GM12878 (cell line): Measurements from ENCODE around the gene ARHGEF17. TPM values are rescaled to one million over a fixed set of nuclear protein-coding genes. Genes with fewer than 3 reads are reported as not detected.

Experiments used
- ATAC-seq: fragments of 200-7000 bp; cut with Tn5 transposase; 3 replicates; pipeline ENCODE4 v1.9.1; 2020; ENCODE audit warnings: mild to moderate bottlenecking, moderate library complexity
- BruUV-seq: library from RNA; stranded (reverse); fragments of 400-500 nt; replicated peaks from 2 replicates; lab custom pipeline; 2021; lab: Mats Ljungman, UMichigan
- CTCF ChIA-PET: fragments of 300-600 bp; sonication (Branson Sonifier 250); formaldehyde crosslinking; extraction: SDS; loops from one replicate; lab custom pipeline; 2021; ENCODE audit warnings: inconsistent platforms; lab: Yijun Ruan, JAX
- POLR2A ChIA-PET: fragments of 350-600 bp; formaldehyde crosslinking; extraction: SDS; loops from one replicate; lab custom pipeline; 2021; ENCODE audit warnings: inconsistent platforms; lab: Charles Lee
- RAD21 ChIA-PET: fragments of 300-600 bp; sonication (Branson Sonifier 250); formaldehyde crosslinking; loops from one replicate; lab custom pipeline; 2023; ENCODE audit warnings: antibody characterized with exemption; ENCODE audit not compliant: unreplicated experiment; lab: Charles Lee
- SMC1A ChIA-PET: fragments of 300-600 bp; sonication (Branson Sonifier 250); formaldehyde crosslinking; loops from one replicate; lab custom pipeline; 2023; ENCODE audit not compliant: unreplicated experiment, uncharacterized antibody; lab: Charles Lee
- DNase-seq: peaks from one replicate; pipeline ENCODE4 v3.0.0-alpha.2; 2011; ENCODE audit warnings: low read depth, low spot score
- FAIRE-seq: peaks from 3 replicates; lab custom pipeline; 2011; peaks lifted over from hg19 to GRCh38; lab: Jason Lieb, UNC
- H2AFZ ChIP-seq: 2 replicates; pipeline ENCODE4 v1.6.0; 2011; ENCODE audit warnings: low read depth, low read length, control low read depth; ENCODE audit not compliant: control insufficient read depth
- H3K27ac ChIP-seq: 2 replicates; pipeline ENCODE4 v1.5.1; 2011; ENCODE audit warnings: control low read depth; ENCODE audit not compliant: control insufficient read depth, insufficient read depth
- H3K27me3 ChIP-seq, 2 experiments: replicated peaks in 1 of 2; 2 replicates each; pipeline versions ENCODE4 v1.6.0 to v1.6.1; 2011; ENCODE audit warnings: low read length in 1 of 2; ENCODE audit not compliant: control insufficient read depth in 2 of 2, insufficient read depth in 2 of 2
- H3K36me3 ChIP-seq, 2 experiments: 2 replicates each; pipeline ENCODE4 v1.5.1; 2011; ENCODE audit warnings: low read length in 1 of 2; ENCODE audit not compliant: control insufficient read depth in 2 of 2, insufficient read depth in 2 of 2
- H3K4me1 ChIP-seq: 2 replicates; pipeline ENCODE4 v1.6.1; 2011; ENCODE audit warnings: mild to moderate bottlenecking, low read length, moderate library complexity, mixed read lengths; ENCODE audit not compliant: control insufficient read depth, insufficient read depth
- H3K4me2 ChIP-seq: 2 replicates; pipeline ENCODE4 v1.6.0; 2011; ENCODE audit warnings: control low read depth; ENCODE audit not compliant: control insufficient read depth, insufficient read depth
- H3K4me3 ChIP-seq: fragments of 200-600 bp; sonication (generic); 2 replicates; pipeline ENCODE4 v1.5.1; 2016
- H3K79me2 ChIP-seq: 2 replicates; pipeline ENCODE4 v1.6.0; 2011; ENCODE audit warnings: low read length; ENCODE audit not compliant: control insufficient read depth, insufficient read depth
- H3K9ac ChIP-seq: 2 replicates; pipeline ENCODE4 v1.8.0; 2011; ENCODE audit warnings: low read length, control low read depth, mixed read lengths; ENCODE audit not compliant: control insufficient read depth, insufficient read depth
- H3K9me3 ChIP-seq: replicated peaks from 3 replicates; pipeline ENCODE4 v1.5.1; 2011; ENCODE audit warnings: mild to moderate bottlenecking, low read length; ENCODE audit not compliant: control insufficient read depth, insufficient read depth
- H4K20me1 ChIP-seq: 2 replicates; pipeline ENCODE4 v1.6.0; 2011; ENCODE audit not compliant: control insufficient read depth, insufficient read depth
- ATF2 ChIP-seq: IDR thresholded peaks from 2 replicates; pipeline ENCODE4 v1.6.1; 2012; ENCODE audit warnings: low read length, inconsistent platforms
- MEF2B ChIP-seq: fragments of 450-650 bp; IDR thresholded peaks from 2 replicates; pipeline ENCODE4 v1.6.1; 2018; ENCODE audit warnings: mild to moderate bottlenecking, moderate library complexity; ENCODE audit not compliant: partially characterized antibody, poor library complexity, severe bottlenecking
- MYC ChIP-seq: IDR thresholded peaks from 2 replicates; pipeline ENCODE4 v1.6.1; 2011; ENCODE audit warnings: mild to moderate bottlenecking, low read length, moderate library complexity, inconsistent platforms; ENCODE audit not compliant: insufficient read depth, insufficient replicate concordance, insufficient read length, severe bottlenecking
- NR2C1 ChIP-seq: fragments of 450-650 bp; IDR thresholded peaks from 2 replicates; pipeline ENCODE4 v1.6.1; 2017; ENCODE audit warnings: antibody characterized with exemption, mild to moderate bottlenecking, moderate library complexity
- SREBF2 ChIP-seq: IDR thresholded peaks from 2 replicates; pipeline ENCODE4 v1.6.1; 2012; ENCODE audit warnings: mild to moderate bottlenecking, low read length
- SUPT20H ChIP-seq: IDR thresholded peaks from 2 replicates; pipeline ENCODE4 v1.6.1; 2011; ENCODE audit warnings: low read depth, mild to moderate bottlenecking, low read length, moderate library complexity, borderline replicate concordance; ENCODE audit not compliant: control insufficient read depth
- WRNIP1 ChIP-seq: IDR thresholded peaks from 2 replicates; pipeline ENCODE4 v1.6.1; 2011; ENCODE audit warnings: low read depth, low read length, improper control_type of control experiment, borderline replicate concordance
- ZNF622 ChIP-seq: fragments of 450-650 bp; IDR thresholded peaks from 2 replicates; pipeline ENCODE4 v1.6.1; 2017; ENCODE audit warnings: mild to moderate bottlenecking, inconsistent platforms
- WGBS: methylation state at CpG from one replicate; pipeline ENCODE4 v1.1.6; 2016; ENCODE audit warnings: low lambda C conversion rate; ENCODE audit not compliant: insufficient replicate concordance, insufficient coverage; ENCODE audit errors: missing lambda C conversion rate; 5-methylcytosine and 5-hydroxymethylcytosine counted together
- in situ Hi-C: fragments of 300-500 bp; cut with MboI; formaldehyde crosslinking; loops from 9 replicates; pipeline ENCODE4 v1.14.3; 2018; ENCODE audit warnings: mixed read lengths
- intact Hi-C: fragments of 100-400 bp; cut with micrococcal nuclease; formaldehyde crosslinking; loops from one replicate; pipeline ENCODE4 v1.14.2; 2022; ENCODE audit not compliant: unreplicated experiment
- polyA plus RNA-seq, 11 experiments: library from polyadenylated mRNA; depleted of rRNA in 4 of 11; unstranded in 6 of 11; stranded (reverse) in 5 of 11; fragments of >200 nt; fragmentation: Nextera tagmentation in 4 of 11; fragmentation: Illumina TruSeq in 1 of 11; extraction: Ambion mirVana in 4 of 11; extraction: Trizol in 1 of 11; gene quantifications; 1 replicate in 1 of 11; 2 replicates in 10 of 11; pipeline versions ENCODE4 v1.2.1 to v1.2.3, GENCODE V29; 2011 to 2016; ENCODE audit warnings: inconsistent platforms in 2 of 11, missing spikeins in 2 of 11, low read depth in 1 of 11
- total RNA-seq, 4 experiments: library from RNA; depleted of rRNA in 3 of 4; stranded (reverse); fragments of >200 nt in 3 of 4; fragmentation: Illumina TruSeq in 1 of 4; extraction: Trizol in 1 of 4; gene quantifications; 2 replicates each; pipeline versions ENCODE4 v1.2.1 to v1.2.3, GENCODE V29; 2013 to 2021
- TF ChIP-seq, protein P1 (sequence below): IDR thresholded peaks from 2 replicates; pipeline ENCODE4 v1.6.1; 2012; ENCODE audit warnings: low read depth, low read length, improper control_type of control experiment
- TF ChIP-seq, protein P2 (sequence below): fragments of 150-350 bp; IDR thresholded peaks from 2 replicates; pipeline ENCODE4 v1.6.1; 2016; ENCODE audit warnings: low read depth, low read length

Gene ARHGEF17
- total and polyA plus RNA-seq, 10 of the 15 experiments (the other 5 are each of a cell fraction or from before 2014, with no cell fraction given), result 0.15 to 11.0 (median 1.7) TPM

DNA sequence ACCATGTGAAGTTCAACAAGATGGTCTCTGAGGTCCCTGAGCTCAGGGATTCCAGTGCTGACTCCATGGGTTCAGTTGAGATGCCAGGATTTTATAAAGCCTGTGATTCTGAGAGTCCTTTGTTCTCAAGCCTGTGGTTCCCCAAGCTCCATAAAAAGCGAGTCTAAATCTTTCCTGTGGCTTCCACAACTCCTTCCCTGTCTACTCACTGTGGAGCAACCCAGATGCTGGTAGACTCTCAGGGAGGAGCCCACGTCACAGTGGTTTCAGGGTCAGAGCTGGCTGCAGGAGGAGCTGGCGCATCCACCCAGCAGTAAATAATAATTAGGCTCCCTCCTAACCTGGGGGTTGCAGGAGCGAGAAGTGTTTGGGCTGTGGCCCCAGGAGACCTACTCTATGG is 66.1 kb downstream of the ARHGEF17 start:
- RAD21 ChIA-PET, result interaction anchor here (0.6 to 2.0 kb wide), 4 partner anchors 19 to 286 kb away, joined by 3 to 6 read pairs (median 5); no protein-coding TSS in a partner anchor
- H2AFZ ChIP-seq, result no peak overlapping the region
- H3K4me3 ChIP-seq, result no peak overlapping the region
- WGBS, result 74% methylated on average over 4 of the region's 4 CpGs
- no peaks in the 10 kb centered on the region; a peak in 1 of 4 replicates for H3K36me3 ChIP-seq
- CTCF ChIA-PET, result interaction anchor here (1.0 to 4.9 kb wide), 8 partner anchors 11 to 286 kb away, joined by 3 to 26 read pairs (median 5); no protein-coding TSS in a partner anchor
- POLR2A ChIA-PET, result interaction anchor here (1.1 to 1.6 kb wide), 2 partner anchors 11 to 19 kb away, joined by 3 to 7 read pairs; no protein-coding TSS in a partner anchor
- in situ Hi-C loops, result no loop called here
- peaks cover 25% of the 10 kb centered on the region for H3K4me1 ChIP-seq
- intact Hi-C loops, result no loop called here
- peaks cover 30% of the 10 kb centered on the region for H3K79me2 ChIP-seq
- TF ChIP-seq MEF2B, result no peak
- TF ChIP-seq, protein P1, sequence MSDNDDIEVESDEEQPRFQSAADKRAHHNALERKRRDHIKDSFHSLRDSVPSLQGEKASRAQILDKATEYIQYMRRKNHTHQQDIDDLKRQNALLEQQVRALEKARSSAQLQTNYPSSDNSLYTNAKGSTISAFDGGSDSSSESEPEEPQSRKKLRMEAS, result no peak
- no peak for TF ChIP-seq WRNIP1
- TF ChIP-seq SREBF2, result no peak
- TF ChIP-seq ATF2, result no peak
- TF ChIP-seq MYC, result no peak
- TF ChIP-seq SUPT20H, result no peak
- TF ChIP-seq NR2C1, result no peak
- TF ChIP-seq ZNF622, result no peak
- TF ChIP-seq, protein P2, sequence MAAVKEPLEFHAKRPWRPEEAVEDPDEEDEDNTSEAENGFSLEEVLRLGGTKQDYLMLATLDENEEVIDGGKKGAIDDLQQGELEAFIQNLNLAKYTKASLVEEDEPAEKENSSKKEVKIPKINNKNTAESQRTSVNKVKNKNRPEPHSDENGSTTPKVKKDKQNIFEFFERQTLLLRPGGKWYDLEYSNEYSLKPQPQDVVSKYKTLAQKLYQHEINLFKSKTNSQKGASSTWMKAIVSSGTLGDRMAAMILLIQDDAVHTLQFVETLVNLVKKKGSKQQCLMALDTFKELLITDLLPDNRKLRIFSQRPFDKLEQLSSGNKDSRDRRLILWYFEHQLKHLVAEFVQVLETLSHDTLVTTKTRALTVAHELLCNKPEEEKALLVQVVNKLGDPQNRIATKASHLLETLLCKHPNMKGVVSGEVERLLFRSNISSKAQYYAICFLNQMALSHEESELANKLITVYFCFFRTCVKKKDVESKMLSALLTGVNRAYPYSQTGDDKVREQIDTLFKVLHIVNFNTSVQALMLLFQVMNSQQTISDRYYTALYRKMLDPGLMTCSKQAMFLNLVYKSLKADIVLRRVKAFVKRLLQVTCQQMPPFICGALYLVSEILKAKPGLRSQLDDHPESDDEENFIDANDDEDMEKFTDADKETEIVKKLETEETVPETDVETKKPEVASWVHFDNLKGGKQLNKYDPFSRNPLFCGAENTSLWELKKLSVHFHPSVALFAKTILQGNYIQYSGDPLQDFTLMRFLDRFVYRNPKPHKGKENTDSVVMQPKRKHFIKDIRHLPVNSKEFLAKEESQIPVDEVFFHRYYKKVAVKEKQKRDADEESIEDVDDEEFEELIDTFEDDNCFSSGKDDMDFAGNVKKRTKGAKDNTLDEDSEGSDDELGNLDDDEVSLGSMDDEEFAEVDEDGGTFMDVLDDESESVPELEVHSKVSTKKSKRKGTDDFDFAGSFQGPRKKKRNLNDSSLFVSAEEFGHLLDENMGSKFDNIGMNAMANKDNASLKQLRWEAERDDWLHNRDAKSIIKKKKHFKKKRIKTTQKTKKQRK, result no peak
- H3K9ac ChIP-seq, result no peak overlapping the region
- no TSS peak for BruUV-seq
- H3K27me3 ChIP-seq, result no peaks in the 10 kb centered on the region
- no peak overlapping the region for H3K4me2 ChIP-seq
- ATAC-seq, result no peak
- DNase-seq, result no peak
- no peaks in the 10 kb centered on the region for H3K9me3 ChIP-seq
- no peak overlapping the region for H3K27ac ChIP-seq
- no peaks in the 10 kb centered on the region for H4K20me1 ChIP-seq
- SMC1A ChIA-PET, result interaction anchor here (0.6 to 2.0 kb wide), 4 partner anchors 13 to 158 kb away, joined by 3 to 6 read pairs (median 4); no protein-coding TSS in a partner anchor
- FAIRE-seq, result no peak
